Measurements from ENCODE around the gene INAVA.
A peak's percentile ranks its signal among the peaks of the same experiment; 100 is the strongest.

Gene INAVA

DNA sequence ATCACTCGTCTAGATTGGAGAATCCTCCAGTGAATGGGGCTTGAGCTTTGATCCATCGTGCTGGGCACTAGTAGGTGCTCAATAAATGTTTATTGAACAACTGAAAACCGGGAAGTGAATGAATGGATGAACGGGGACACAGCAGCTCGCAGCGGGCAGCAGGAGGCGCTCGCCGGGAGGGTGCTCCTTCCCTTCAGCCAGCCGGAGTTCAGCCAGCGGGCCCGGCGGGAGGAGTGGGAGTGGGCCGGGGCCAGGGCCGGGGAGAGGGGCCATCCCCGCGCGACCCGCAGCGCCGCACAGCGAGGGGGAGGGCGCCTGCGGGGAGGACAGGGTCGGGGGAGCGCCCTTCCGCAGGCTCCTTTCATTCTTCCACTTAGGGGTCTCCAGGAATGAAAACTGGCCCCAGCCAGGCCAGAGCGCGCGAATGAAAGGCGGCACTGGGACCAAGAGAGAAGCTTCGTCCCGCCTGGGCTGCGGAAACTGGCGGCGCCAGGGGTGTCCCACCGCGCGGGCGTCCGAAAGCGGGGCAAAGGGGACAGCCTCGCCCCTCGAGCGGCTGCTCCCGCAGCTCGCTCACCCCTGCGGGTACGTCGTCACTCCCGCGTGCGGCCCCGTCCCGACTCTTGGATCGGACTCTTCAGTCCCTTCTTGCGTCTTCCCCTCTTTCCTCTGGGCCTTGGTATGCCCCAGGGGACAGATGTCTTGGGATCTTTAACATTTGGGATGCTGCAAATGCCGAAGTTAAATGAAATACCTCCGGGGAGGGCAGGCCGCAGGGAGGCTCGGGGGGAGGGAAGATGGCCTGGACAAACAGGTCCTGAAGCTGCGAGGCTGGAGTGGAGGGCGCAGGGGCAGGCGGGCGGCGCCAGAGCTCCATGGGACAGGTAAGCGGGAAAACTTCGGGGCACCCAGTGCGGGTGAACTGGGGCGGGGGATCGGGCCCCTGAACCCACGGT, 3.6 kb upstream of the INAVA start:
- peak overlapping the region; percentile 61 for H3K4me3 ChIP-seq (ENCODE audit: low read depth, low read length)

DNA sequence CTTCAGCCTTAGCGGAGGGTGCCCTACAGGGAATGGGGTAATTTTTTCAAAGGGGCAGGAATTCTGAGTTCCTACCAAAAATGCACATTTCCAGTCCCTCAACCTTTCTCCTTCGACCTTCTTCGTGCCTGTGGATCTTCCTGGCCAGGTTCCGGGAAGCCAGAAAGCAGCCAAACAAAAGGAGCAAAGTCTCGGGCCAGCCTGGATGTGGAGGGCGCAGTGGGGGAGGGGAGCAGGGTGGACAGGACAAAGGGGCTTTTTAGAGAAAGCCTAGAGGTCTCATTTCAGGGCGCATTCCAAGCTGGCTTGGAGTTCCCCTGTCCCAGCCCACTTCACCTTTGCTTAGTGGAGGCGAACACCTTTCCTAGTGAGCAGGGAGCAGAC, 2.9 kb upstream of the INAVA start:
- DNase-seq (ENCODE audit: low read depth) = no peak
- H3K4me3 ChIP-seq (ENCODE audit: low read depth, low read length) = peak overlapping the region; percentile 61
- TF ChIP-seq, protein P1, sequence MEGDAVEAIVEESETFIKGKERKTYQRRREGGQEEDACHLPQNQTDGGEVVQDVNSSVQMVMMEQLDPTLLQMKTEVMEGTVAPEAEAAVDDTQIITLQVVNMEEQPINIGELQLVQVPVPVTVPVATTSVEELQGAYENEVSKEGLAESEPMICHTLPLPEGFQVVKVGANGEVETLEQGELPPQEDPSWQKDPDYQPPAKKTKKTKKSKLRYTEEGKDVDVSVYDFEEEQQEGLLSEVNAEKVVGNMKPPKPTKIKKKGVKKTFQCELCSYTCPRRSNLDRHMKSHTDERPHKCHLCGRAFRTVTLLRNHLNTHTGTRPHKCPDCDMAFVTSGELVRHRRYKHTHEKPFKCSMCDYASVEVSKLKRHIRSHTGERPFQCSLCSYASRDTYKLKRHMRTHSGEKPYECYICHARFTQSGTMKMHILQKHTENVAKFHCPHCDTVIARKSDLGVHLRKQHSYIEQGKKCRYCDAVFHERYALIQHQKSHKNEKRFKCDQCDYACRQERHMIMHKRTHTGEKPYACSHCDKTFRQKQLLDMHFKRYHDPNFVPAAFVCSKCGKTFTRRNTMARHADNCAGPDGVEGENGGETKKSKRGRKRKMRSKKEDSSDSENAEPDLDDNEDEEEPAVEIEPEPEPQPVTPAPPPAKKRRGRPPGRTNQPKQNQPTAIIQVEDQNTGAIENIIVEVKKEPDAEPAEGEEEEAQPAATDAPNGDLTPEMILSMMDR (IDR thresholded peaks at IDR 0.05; ENCODE audit: low read depth, low read length, missing control alignments) = no peak

More for the DNA sequence above, 3.6 kb upstream of the INAVA start:
- TF ChIP-seq, protein P1 (IDR thresholded peaks at IDR 0.05; ENCODE audit: low read depth, low read length, missing control alignments) = peak; percentile 55
- no peak for DNase-seq (ENCODE audit: low read depth)

DNA sequence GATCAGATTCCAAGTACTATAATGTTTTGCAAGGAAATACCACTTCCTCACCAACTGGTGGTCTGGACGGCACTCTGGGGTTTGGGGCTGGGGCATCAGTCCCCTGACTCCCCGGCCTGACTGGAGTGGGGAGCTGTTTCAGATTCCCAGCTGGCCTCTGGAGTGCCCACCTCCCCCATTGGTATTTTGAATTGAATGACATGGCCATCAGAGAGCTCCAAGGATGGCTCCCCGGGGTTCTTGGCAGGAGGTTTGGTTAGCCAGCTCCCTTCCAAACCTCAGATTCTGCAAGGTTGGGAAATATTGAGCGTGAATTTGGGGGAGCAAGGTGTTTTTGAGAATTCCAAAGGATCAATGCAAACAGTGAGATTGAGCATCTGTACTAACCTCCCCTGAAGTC, 2.2 kb upstream of the INAVA start:
- DNase-seq (ENCODE audit: low read depth) = no peak
- TF ChIP-seq, protein P1 (IDR thresholded peaks at IDR 0.05; ENCODE audit: low read depth, low read length, missing control alignments) = no peak
- no peak overlapping the region for H3K4me3 ChIP-seq (ENCODE audit: low read depth, low read length)

DNA sequence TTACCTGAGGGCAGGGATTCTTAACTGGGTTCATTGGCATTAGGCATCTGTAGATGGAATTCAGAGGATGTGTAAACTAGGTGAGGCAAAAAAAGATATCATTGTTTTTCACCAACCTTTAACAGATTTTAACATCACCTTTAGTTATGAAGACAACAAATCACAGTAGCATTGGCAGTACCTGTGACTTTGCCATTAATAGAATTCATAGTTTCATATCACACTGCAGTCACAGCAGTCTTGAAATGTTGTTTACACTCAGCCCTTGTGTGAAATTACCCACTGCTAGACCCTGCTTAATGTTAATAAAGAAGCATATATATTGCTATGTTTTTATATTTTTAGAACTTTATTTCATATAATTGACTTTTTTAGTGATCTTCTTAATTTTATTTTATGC, 1.7 kb upstream of the INAVA start:
- H3K4me3 ChIP-seq (ENCODE audit: low read depth, low read length) = no peak overlapping the region
- TF ChIP-seq, protein P1 (IDR thresholded peaks at IDR 0.05; ENCODE audit: low read depth, low read length, missing control alignments) = no peak
- no peak for DNase-seq (ENCODE audit: low read depth)

DNA sequence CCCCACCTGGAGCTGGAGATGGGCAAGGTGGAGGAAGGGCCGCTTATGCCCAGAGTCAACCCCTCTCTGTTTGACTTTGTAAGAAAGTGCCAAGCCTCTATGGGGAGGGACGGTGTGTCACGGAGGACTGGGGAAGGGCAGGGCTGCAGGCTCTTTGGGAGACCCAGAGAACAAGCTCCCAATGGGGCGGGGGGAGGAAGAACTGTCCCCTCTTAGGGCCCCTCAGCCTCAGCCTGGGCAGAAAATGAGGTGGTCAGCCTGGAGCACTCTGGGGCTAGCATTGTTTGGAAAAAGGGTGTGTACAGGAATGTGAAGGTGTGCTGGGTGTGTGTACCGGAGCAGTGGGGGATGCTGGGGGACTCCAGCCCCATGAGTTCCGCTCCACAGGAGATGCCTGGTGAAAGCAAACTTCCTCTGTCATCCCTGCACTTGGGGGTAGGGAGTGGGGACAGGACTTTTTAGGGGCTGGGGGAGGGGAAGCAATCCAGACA, 1.2 kb upstream of the INAVA start:
- DNase-seq (ENCODE audit: low read depth) = no peak
- no peak overlapping the region for H3K4me3 ChIP-seq (ENCODE audit: low read depth, low read length)
- TF ChIP-seq, protein P1 (IDR thresholded peaks at IDR 0.05; ENCODE audit: low read depth, low read length, missing control alignments) = no peak

DNA sequence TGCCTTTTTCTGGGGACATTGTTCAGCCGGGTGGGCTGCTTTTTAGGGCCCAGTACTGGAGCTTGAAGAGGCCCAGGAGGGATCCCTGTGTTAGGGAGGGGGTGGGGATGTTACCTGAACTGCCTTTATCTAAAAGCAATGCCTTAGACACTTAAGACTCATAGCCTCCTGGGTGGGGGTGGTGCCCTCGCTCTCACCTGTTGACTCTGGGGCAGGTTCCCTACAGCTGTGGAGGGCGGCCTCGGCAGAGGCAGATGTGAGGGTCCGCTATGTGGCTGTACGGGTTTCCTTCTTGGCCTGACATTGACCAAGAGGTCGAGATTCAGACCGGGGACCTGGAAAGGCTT, 716 bp downstream of the INAVA start:
- TF ChIP-seq, protein P1 (IDR thresholded peaks at IDR 0.05; ENCODE audit: low read depth, low read length, missing control alignments) = no peak
- H3K4me3 ChIP-seq (ENCODE audit: low read depth, low read length) = no peak overlapping the region
- no peak for DNase-seq (ENCODE audit: low read depth)
